Caki2 (cell line): Measurements from ENCODE around the gene LHFPL2. TPM values are rescaled to one million over a fixed set of nuclear protein-coding genes. Genes with fewer than 3 reads are reported as not detected.
"Not testable (repeated sequence)": the region's sequence is repeated elsewhere in the genome, so short reads cannot be mapped to it uniquely, and the experiment has no call there.

ENCODE experiments used
- DNase-seq: peaks from one replicate; pipeline ENCODE4 v3.0.0-alpha.2; 2015; ENCODE audit warnings: low read depth
- in situ Hi-C: cut with HindIII; loops from 2 replicates; pipeline ENCODE4 v1.10.0; 2016; ENCODE audit warnings: low sequenced_read_pairs, low pct_unique_long_range_greater_than_20kb, mixed read lengths
- total RNA-seq: library from RNA; depleted of rRNA; stranded (reverse); fragments of >200 nt; shearing (Covaris generic); gene quantifications from 2 replicates; pipeline ENCODE4 v1.2.3, GENCODE V29; 2014; ENCODE audit warnings: low replicate concordance

The LHFPL2 gene
- total RNA-seq, 1 experiment from 2014 or later = 62.5 TPM

GRCh38 chr5:78487846-78488245 is 160.7 kb downstream of the LHFPL2 start:
- DNase-seq = no peak
- in situ Hi-C loops = no loop called here

GRCh38 chr5:78486218-78486617 is 162.4 kb downstream of the LHFPL2 start:
- DNase-seq = no peak
- in situ Hi-C loops = no loop called here

GRCh38 chr5:78483809-78484521 is 164.6 kb downstream of the LHFPL2 start:
- in situ Hi-C loops = no loop called here

GRCh38 chr5:78482948-78483347 is 165.6 kb downstream of the LHFPL2 start:
- in situ Hi-C loops = no loop called here
- DNase-seq = no peak

More at GRCh38 chr5:78483809-78484521, 164.6 kb downstream of the LHFPL2 start:
- DNase-seq = no peak

GRCh38 chr5:78476795-78477194 is 171.8 kb downstream of the LHFPL2 start:
- no peak for DNase-seq
- in situ Hi-C loops = no loop called here

GRCh38 chr5:78475370-78475769 is 173.2 kb downstream of the LHFPL2 start:
- in situ Hi-C loops = no loop called here
- no peak for DNase-seq

GRCh38 chr5:78473751-78474150 is 174.8 kb downstream of the LHFPL2 start:
- no peak for DNase-seq
- in situ Hi-C loops = no loop called here

- DNase-seq = no peak
- in situ Hi-C loops = no loop called here
Measured at GRCh38 chr5:78472469-78473106, 176.0 kb downstream of the LHFPL2 start.

GRCh38 chr5:78471896-78472295 is 176.7 kb downstream of the LHFPL2 start:
- in situ Hi-C loops = no loop called here
- no peak for DNase-seq

GRCh38 chr5:78467752-78468357 is 180.7 kb downstream of the LHFPL2 start:
- no peak for DNase-seq
- in situ Hi-C loops = no loop called here

- DNase-seq = no peak
- in situ Hi-C loops = no loop called here
Measured at GRCh38 chr5:78467140-78467539, 181.4 kb downstream of the LHFPL2 start.

GRCh38 chr5:78458843-78459242 is 189.7 kb downstream of the LHFPL2 start:
- in situ Hi-C loops = no loop called here
- no peak for DNase-seq

GRCh38 chr5:78457507-78457906 is 191.1 kb downstream of the LHFPL2 start:
- in situ Hi-C loops, DNase-seq: not testable (repeated sequence)

GRCh38 chr5:78449103-78449502 is 199.5 kb downstream of the LHFPL2 start:
- in situ Hi-C loops = no loop called here

GRCh38 chr5:78447775-78448424 is 200.7 kb downstream of the LHFPL2 start:
- in situ Hi-C loops = no loop called here
- DNase-seq = no peak

More at GRCh38 chr5:78449103-78449502, 199.5 kb downstream of the LHFPL2 start:
- DNase-seq = no peak
